ENCODE data around the gene STRIT1. TPM values are rescaled to one million over a fixed set of nuclear protein-coding genes. Genes with fewer than 3 reads are reported as not detected.
A peak's percentile ranks its signal among the peaks of the same experiment; 100 is the strongest.

STRIT1 gene
- total RNA-seq, 2 donors from 2014 or later: not detected

GRCh38 chr3:155252021-155252420 is 41.5 kb downstream of the STRIT1 start:
- H3K36me3 Mint-ChIP-seq (ENCODE audit: low read depth): no peaks in the 10 kb centered on the region
- DNase-seq: no peak
- peaks cover 19% of the 10 kb centered on the region for H3K4me1 Mint-ChIP-seq
- H3K4me3 Mint-ChIP-seq: no peak overlapping the region
- H3K9ac ChIP-seq (ENCODE audit: extremely low read depth, low read length, poor library complexity, severe bottlenecking): no peak overlapping the region
- H3K9me3 ChIP-seq (ENCODE audit: control insufficient read depth, low read length): peaks cover 8% of the 10 kb centered on the region
- no peaks in the 10 kb centered on the region for H3K27me3 Mint-ChIP-seq (ENCODE audit: insufficient read depth)
- H3K27me3 ChIP-seq (ENCODE audit: control insufficient read depth, insufficient read depth, low read length, poor library complexity, severe bottlenecking): no peaks in the 10 kb centered on the region
- H3K27ac Mint-ChIP-seq: no peak overlapping the region
- H3K4me3 ChIP-seq (ENCODE audit: low read length): no peak overlapping the region
- no peak for TF ChIP-seq CTCF (conservative IDR thresholded peaks at IDR 0.05)
- WGBS, 2 experiments (ENCODE audit: insufficient coverage in 1 of 2, insufficient read length in 1 of 2): 48 to 86% methylated on average over 1 to 2 of the region's 2 CpGs
- H3K4me1 ChIP-seq (ENCODE audit: control insufficient read depth, insufficient read depth, low read length): no peaks in the 10 kb centered on the region
- no peak overlapping the region for H3K27ac ChIP-seq (ENCODE audit: low read depth, low read length)
- H3K36me3 ChIP-seq (ENCODE audit: control insufficient read depth, insufficient read depth, low read length): no peaks in the 10 kb centered on the region
- H3K9me3 Mint-ChIP-seq: no peaks in the 10 kb centered on the region

- H3K4me1 Mint-ChIP-seq: peaks cover 7% of the 10 kb centered on the region
- no peaks in the 10 kb centered on the region for H3K4me1 ChIP-seq (ENCODE audit: control insufficient read depth, insufficient read depth, low read length)
- peaks cover 8% of the 10 kb centered on the region for H3K9me3 ChIP-seq (ENCODE audit: control insufficient read depth, low read length)
- H3K27me3 Mint-ChIP-seq (ENCODE audit: insufficient read depth): no peaks in the 10 kb centered on the region
- DNase-seq: no peak
- no peak overlapping the region for H3K4me3 Mint-ChIP-seq
- no peaks in the 10 kb centered on the region for H3K36me3 Mint-ChIP-seq (ENCODE audit: low read depth)
- no peaks in the 10 kb centered on the region for H3K27me3 ChIP-seq (ENCODE audit: control insufficient read depth, insufficient read depth, low read length, poor library complexity, severe bottlenecking)
- no peak overlapping the region for H3K27ac ChIP-seq (ENCODE audit: low read depth, low read length)
- no peak for TF ChIP-seq CTCF (conservative IDR thresholded peaks at IDR 0.05)
- no peak overlapping the region for H3K27ac Mint-ChIP-seq
- peak overlapping the region; percentile 42 for H3K4me3 ChIP-seq (ENCODE audit: low read length)
- WGBS, 2 experiments (ENCODE audit: insufficient coverage in 1 of 2, insufficient read length in 1 of 2): 88 to 93% methylated on average over 1 of the region's 1 CpG
- H3K9me3 Mint-ChIP-seq: no peaks in the 10 kb centered on the region
- no peaks in the 10 kb centered on the region for H3K36me3 ChIP-seq (ENCODE audit: control insufficient read depth, insufficient read depth, low read length)
- H3K9ac ChIP-seq (ENCODE audit: extremely low read depth, low read length, poor library complexity, severe bottlenecking): no peak overlapping the region
These were observed 44.8 kb downstream of the STRIT1 start for GRCh38 chr3:155248531-155249187.

DNA sequence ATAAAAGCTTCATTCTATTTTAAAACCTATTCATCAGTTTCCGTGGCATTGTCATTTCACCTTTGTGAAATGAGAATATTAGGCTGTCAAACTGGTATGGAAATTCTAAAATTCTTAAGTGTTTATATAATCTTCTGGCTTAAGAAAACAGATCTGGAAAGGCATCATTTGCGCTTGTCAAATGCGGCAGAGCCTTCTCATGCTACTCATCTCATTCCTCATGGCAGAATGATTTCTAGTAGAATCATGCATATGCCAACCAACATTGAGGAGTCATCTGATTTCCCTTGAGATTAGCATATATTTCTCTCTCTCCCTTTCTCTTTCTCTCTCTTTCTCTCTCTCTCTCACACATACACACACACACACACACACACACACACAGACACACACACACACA is 48.8 kb downstream of the STRIT1 start:
- Histone ChIP-seq H3K27me3 (ENCODE audit: control insufficient read depth, insufficient read depth, low read length, poor library complexity, severe bottlenecking) (no peaks in the 10 kb centered on the region), H3K4me3 (ENCODE audit: low read length) (no peak overlapping the region), H3K9me3 (ENCODE audit: control insufficient read depth, low read length) (peaks cover 6% of the 10 kb centered on the region), H3K36me3 (ENCODE audit: control insufficient read depth, insufficient read depth, low read length) (no peaks in the 10 kb centered on the region), H3K27ac (ENCODE audit: low read depth, low read length) (no peak overlapping the region), H3K9ac (ENCODE audit: extremely low read depth, low read length, poor library complexity, severe bottlenecking) (no peak overlapping the region), H3K4me1 (ENCODE audit: control insufficient read depth, insufficient read depth, low read length) (no peaks in the 10 kb centered on the region)
- H3K27me3 Mint-ChIP-seq (ENCODE audit: insufficient read depth): no peaks in the 10 kb centered on the region
- peaks cover 5% of the 10 kb centered on the region for H3K4me1 Mint-ChIP-seq
- H3K27ac Mint-ChIP-seq: no peak overlapping the region
- no peak for TF ChIP-seq CTCF (conservative IDR thresholded peaks at IDR 0.05)
- 85 to 92% methylated on average over 2 to 3 of the region's 3 CpGs for WGBS, 2 experiments (ENCODE audit: insufficient coverage in 1 of 2, insufficient read length in 1 of 2)
- no peak overlapping the region for H3K4me3 Mint-ChIP-seq
- H3K36me3 Mint-ChIP-seq (ENCODE audit: low read depth): peaks cover under 1% of the 10 kb centered on the region
- DNase-seq: no peak
- H3K9me3 Mint-ChIP-seq: no peaks in the 10 kb centered on the region

All from endodermal cell (in vitro differentiated cells).